A549 (cell line): Measurements from ENCODE around the gene RLN2. TPM values are rescaled to one million over a fixed set of nuclear protein-coding genes. Genes with fewer than 3 reads are reported as not detected.
"Not testable (repeated sequence)": the region's sequence is repeated elsewhere in the genome, so short reads cannot be mapped to it uniquely, and the experiment has no call there.

Source experiments
- ATAC-seq, 2 experiments: fragments of 200-7000 bp in 1 of 2; fragments of >200 bp in 1 of 2; cut with Nextera tagmentation in 1 of 2; cut with Tn5 transposase in 1 of 2; 3 replicates each; pipeline versions ENCODE4 v1.8.0 to v1.9.1; 2018 to 2020; ENCODE audit warnings: mild to moderate bottlenecking in 1 of 2, moderate library complexity in 1 of 2
- CTCF ChIA-PET: fragments of 300-600 bp; sonication (Branson Sonifier 250); formaldehyde crosslinking; extraction: SDS; loops from one replicate; lab custom pipeline; 2021; ENCODE audit warnings: antibody characterized with exemption, inconsistent platforms; lab: Yijun Ruan, JAX
- POLR2A ChIA-PET: fragments of 350-600 bp; formaldehyde crosslinking; extraction: SDS; loops from one replicate; lab custom pipeline; 2021; ENCODE audit warnings: antibody characterized with exemption, inconsistent platforms; lab: Yijun Ruan, JAX
- DNase-seq, 2 experiments: peaks; one replicate each; pipeline versions ENCODE4 v3.0.0 to v3.0.0-alpha.2; 2011 to 2016; ENCODE audit warnings: low read depth in 1 of 2, low spot score in 1 of 2
- FAIRE-seq: peaks from 2 replicates; lab custom pipeline; 2011; peaks lifted over from hg19 to GRCh38; lab: Jason Lieb, UNC
- H3K27ac ChIP-seq, 2 experiments: fragments of >200 bp; sonication (Bioruptor Twin); formaldehyde crosslinking; 3 replicates each; pipeline ENCODE4 v1.5.1; 2016 to 2017
- H3K4me1 ChIP-seq: fragments of >200 bp; sonication (Bioruptor Twin); formaldehyde crosslinking; 3 replicates; pipeline ENCODE4 v1.6.1; 2016
- H3K4me2 ChIP-seq: fragments of >200 bp; sonication (Bioruptor Twin); formaldehyde crosslinking; 3 replicates; pipeline ENCODE4 v1.6.1; 2016
- H3K4me3 ChIP-seq: fragments of >200 bp; sonication (Bioruptor Twin); formaldehyde crosslinking; 3 replicates; pipeline ENCODE4 v1.5.1; 2016
- H3K9me3 ChIP-seq: fragments of >200 bp; sonication (Bioruptor Twin); formaldehyde crosslinking; 3 replicates; pipeline ENCODE4 v1.6.1; 2016
- BHLHE40 ChIP-seq: IDR thresholded peaks from 2 replicates; pipeline ENCODE4 v1.6.1; 2012; ENCODE audit warnings: low read depth, low read length, inconsistent platforms
- CBX2 ChIP-seq: fragments of 200-600 bp; sonication (generic); IDR thresholded peaks from 2 replicates; pipeline ENCODE4 v1.6.1; 2016; ENCODE audit warnings: low read depth, mild to moderate bottlenecking, borderline replicate concordance
- CEBPB ChIP-seq, 2 experiments: fragments of >200 bp in 1 of 2; sonication (Bioruptor Twin) in 1 of 2; formaldehyde crosslinking in 1 of 2; IDR thresholded peaks; 2 replicates each; pipeline ENCODE4 v1.6.1; 2012 to 2016
- CTCF ChIP-seq: fragments of >200 bp; sonication (Bioruptor Twin); formaldehyde crosslinking; IDR thresholded peaks from 3 replicates; pipeline ENCODE4 v1.5.1; 2016
- EHMT2 ChIP-seq: fragments of 200-600 bp; sonication (generic); IDR thresholded peaks from 2 replicates; pipeline ENCODE4 v1.6.1; 2016; ENCODE audit warnings: antibody characterized with exemption, low read depth, mild to moderate bottlenecking, moderate library complexity
- EP300 ChIP-seq, 2 experiments: fragments of >200 bp; sonication (Bioruptor Twin); formaldehyde crosslinking; IDR thresholded peaks; 2 replicates in 1 of 2; 3 replicates in 1 of 2; pipeline ENCODE4 v1.6.1; 2016 to 2017
- ESRRA ChIP-seq: fragments of 150-350 bp; IDR thresholded peaks from 2 replicates; pipeline ENCODE4 v1.6.1; 2014; ENCODE audit warnings: mild to moderate bottlenecking, low read length, borderline replicate concordance
- FOSB ChIP-seq: fragments of 250-450 bp; sonication (Bioruptor Pico); IDR thresholded peaks from 2 replicates; pipeline ENCODE4 v1.5.0; 2020; ENCODE audit warnings: mild to moderate bottlenecking, moderate library complexity
- FOSL2 ChIP-seq, 2 experiments: fragments of 450-650 bp in 1 of 2; fragments of >200 bp in 1 of 2; sonication (Bioruptor Twin) in 1 of 2; formaldehyde crosslinking; IDR thresholded peaks; 2 replicates each; pipeline versions ENCODE4 v1.5.0 to v1.6.1; 2016 to 2020; ENCODE audit warnings: mild to moderate bottlenecking in 1 of 2, moderate library complexity in 1 of 2
- HEYL ChIP-seq: fragments of 250-450 bp; sonication (Bioruptor Pico); IDR thresholded peaks from 2 replicates; pipeline ENCODE4 v1.8.0; 2021; ENCODE audit warnings: mild to moderate bottlenecking, moderate library complexity
- HMGXB4 ChIP-seq: fragments of 250-450 bp; sonication (Bioruptor Pico); IDR thresholded peaks from 2 replicates; pipeline ENCODE4 v1.5.0; 2021; ENCODE audit warnings: mild to moderate bottlenecking, moderate library complexity, borderline replicate concordance
- HOXB5 ChIP-seq: fragments of 250-450 bp; sonication (Bioruptor Pico); IDR thresholded peaks from 2 replicates; pipeline ENCODE4 v1.5.0; 2020; ENCODE audit warnings: mild to moderate bottlenecking, moderate library complexity
- JUNB ChIP-seq: fragments of >200 bp; sonication (Bioruptor Twin); formaldehyde crosslinking; IDR thresholded peaks from 2 replicates; pipeline ENCODE4 v1.6.1; 2016
- NFE2L2 ChIP-seq: fragments of 150-350 bp; conservative IDR thresholded peaks from 2 replicates; pipeline ENCODE4 v1.6.1; 2014; ENCODE audit warnings: low read length
- NPAS2 ChIP-seq: fragments of 250-450 bp; sonication (Bioruptor Pico); IDR thresholded peaks from 2 replicates; pipeline ENCODE4 v1.8.0; 2022; ENCODE audit warnings: mild to moderate bottlenecking, moderate library complexity, borderline replicate concordance
- PBX3 ChIP-seq: IDR thresholded peaks from 2 replicates; pipeline ENCODE4 v1.6.1; 2012
- PHF8 ChIP-seq: fragments of 200-600 bp; sonication (generic); IDR thresholded peaks from 2 replicates; pipeline ENCODE4 v1.6.1; 2016; ENCODE audit warnings: low read depth, mild to moderate bottlenecking, antibody characterized with exemption, moderate library complexity, borderline replicate concordance
- POLR2A ChIP-seq: IDR thresholded peaks from 2 replicates; pipeline ENCODE4 v1.6.1; 2012; ENCODE audit warnings: mild to moderate bottlenecking, low read length
- RAD21 ChIP-seq, 2 experiments: fragments of >200 bp in 1 of 2; sonication (Bioruptor Twin) in 1 of 2; formaldehyde crosslinking in 1 of 2; IDR thresholded peaks in 1 of 2; conservative IDR thresholded peaks in 1 of 2; 2 replicates in 1 of 2; 3 replicates in 1 of 2; pipeline ENCODE4 v1.6.1; 2012 to 2018; ENCODE audit warnings: inconsistent platforms in 1 of 2
- RARB ChIP-seq: fragments of 250-450 bp; sonication (Bioruptor Pico); IDR thresholded peaks from 2 replicates; pipeline ENCODE4 v1.8.0; 2021; ENCODE audit warnings: mild to moderate bottlenecking, moderate library complexity
- REST ChIP-seq: fragments of 200-600 bp; sonication (generic); IDR thresholded peaks from 2 replicates; pipeline ENCODE4 v1.6.1; 2016; ENCODE audit warnings: antibody characterized with exemption, mild to moderate bottlenecking, moderate library complexity
- ZFP36 ChIP-seq: fragments of 450-650 bp; IDR thresholded peaks from 2 replicates; pipeline ENCODE4 v1.6.1; 2014; ENCODE audit warnings: borderline replicate concordance; ENCODE audit not compliant: partially characterized antibody
- ZNF302 ChIP-seq: fragments of 250-450 bp; sonication (Bioruptor Pico); IDR thresholded peaks from 2 replicates; pipeline ENCODE4 v1.9.0; 2021; ENCODE audit warnings: inconsistent platforms, mild to moderate bottlenecking, moderate library complexity
- WGBS: methylation state at CpG from one replicate; pipeline ENCODE4 v1.1.6; 2017; ENCODE audit errors: missing lambda C conversion rate; 5-methylcytosine and 5-hydroxymethylcytosine counted together
- polyA plus RNA-seq, 4 experiments: library from polyadenylated mRNA; depleted of rRNA in 3 of 4; stranded (reverse); fragments of >200 nt; fragmentation: RNase III in 1 of 4; extraction: RNeasy Plus Mini Kit Qiagen cat#74134 plus additional on column Dnase treatment in 1 of 4; gene quantifications; 2 replicates in 3 of 4; 3 replicates in 1 of 4; pipeline ENCODE4 v1.2.3, GENCODE V29; 2011 to 2017

RLN2 gene
- polyA plus RNA-seq, 2 of the 4 experiments (the other 2 are of a cell fraction), result 0.34 to 1.5 TPM

- DNase-seq (no peak), ATAC-seq (no peak), FAIRE-seq (no peak)
- ChIA-PET CTCF (interaction anchor here (1.0 kb wide), 1 partner anchor 17 kb away, joined by 3 read pairs; no protein-coding TSS in a partner anchor), POLR2A (no interaction called here)
- H3K4me2 ChIP-seq, result no peak overlapping the region
- H3K4me3 ChIP-seq, result no peak overlapping the region
- no peaks in the 10 kb centered on the region for H3K9me3 ChIP-seq
- H3K4me1 ChIP-seq, result no peaks in the 10 kb centered on the region
- TF ChIP-seq PHF8 (no peak), EHMT2 (no peak), CTCF (no peak), NFE2L2 (no peak), HEYL (CRISPR knock-in tag) (no peak), REST (no peak), PBX3 (no peak), RAD21 (conservative IDR thresholded peaks at IDR 0.05 in 1 of 2, IDR thresholded peaks at IDR 0.05 in 1 of 2) (no peak)
- H3K27ac ChIP-seq, result no peak overlapping the region
- WGBS, result 84% methylated on average over 4 of the region's 4 CpGs
Observed at GRCh38 chr9:5336688-5337087, 32.2 kb upstream of the RLN2 start.

- H3K4me2 ChIP-seq, H3K27ac ChIP-seq, H3K9me3 ChIP-seq, FAIRE-seq, DNase-seq, ATAC-seq, H3K4me1 ChIP-seq, POLR2A ChIA-PET, H3K4me3 ChIP-seq: not testable (repeated sequence)
- 58% methylated on average over 3 of the region's 3 CpGs for WGBS
- CTCF ChIA-PET, result interaction anchor here (0.6 kb wide), 1 partner anchor 10 kb away, joined by 3 read pairs; no protein-coding TSS in a partner anchor
Observed at GRCh38 chr9:5331276-5331675, 26.8 kb upstream of the RLN2 start.

- 66% methylated on average over 10 of the region's 10 CpGs for WGBS
- Histone ChIP-seq H3K4me3 (no peak overlapping the region), H3K9me3 (no peaks in the 10 kb centered on the region), H3K4me1 (no peaks in the 10 kb centered on the region), H3K27ac (no peak overlapping the region), H3K4me2 (no peak overlapping the region)
- no peak for FAIRE-seq
- ChIA-PET CTCF (no interaction called here), POLR2A (no interaction called here)
- DNase-seq, result no peak
- no peak for ATAC-seq
- TF ChIP-seq FOSL2 (IDR thresholded peaks at IDR 0.05) (no peak), FOSL2 (CRISPR knock-in tag; IDR thresholded peaks at IDR 0.05) (no peak), POLR2A (no peak), RARB (CRISPR knock-in tag) (no peak), CEBPB (IDR thresholded peaks at IDR 0.05) (no peak), NPAS2 (no peak), CBX2 (no peak), EP300 (IDR thresholded peaks at IDR 0.05) (no peak), BHLHE40 (no peak), JUNB (no peak), HMGXB4 (CRISPR knock-in tag) (no peak), EHMT2 (no peak), PBX3 (no peak), ESRRA (no peak), HOXB5 (CRISPR knock-in tag) (no peak), ZNF302 (CRISPR knock-in tag) (no peak), FOSB (CRISPR knock-in tag) (no peak), ZFP36 (no peak)
Observed at GRCh38 chr9:5326893-5327548, 22.5 kb upstream of the RLN2 start.
